ENCODE data around the gene GYPB. TPM values are rescaled to one million over a fixed set of nuclear protein-coding genes. Genes with fewer than 3 reads are reported as not detected.
"Not testable (repeated sequence)": the region's sequence is repeated elsewhere in the genome, so short reads cannot be mapped to it uniquely, and the experiment has no call there.

Gene GYPB
- total RNA-seq: not detected

- DNase-seq (ENCODE audit: low spot score); ATAC-seq (ENCODE audit: insufficient number of reproducible peaks, low FRiP score, low read depth); H3K4me3 ChIP-seq; H3K9me3 ChIP-seq; H3K27ac ChIP-seq; H3K27me3 ChIP-seq (replicated peaks; ENCODE audit: insufficient read depth); H3K4me1 ChIP-seq (ENCODE audit: control insufficient read depth in 1 of 2, low read depth in 2 of 2); H3K36me3 ChIP-seq: not testable (repeated sequence)
Observed at GRCh38 chr4:144019277-144019676, at the start of gene GYPB. Gene GYPB (minus strand): TSS chr4:144019380. CDS start chr4:144019287, 93 bp downstream.

- DNase-seq (ENCODE audit: low spot score); H3K4me3 ChIP-seq; H3K27ac ChIP-seq; H3K4me1 ChIP-seq (ENCODE audit: control insufficient read depth in 1 of 2, low read depth in 2 of 2); H3K36me3 ChIP-seq; H3K9me3 ChIP-seq; ATAC-seq (ENCODE audit: insufficient number of reproducible peaks, low FRiP score, low read depth); H3K27me3 ChIP-seq (replicated peaks; ENCODE audit: insufficient read depth): not testable (repeated sequence)
Observed at GRCh38 chr4:144061556-144061955, 42.4 kb upstream of the GYPB start.

- H3K4me1 ChIP-seq (ENCODE audit: control insufficient read depth in 1 of 2, low read depth in 2 of 2); H3K4me3 ChIP-seq; H3K27ac ChIP-seq; H3K9me3 ChIP-seq; H3K36me3 ChIP-seq; ATAC-seq (ENCODE audit: insufficient number of reproducible peaks, low FRiP score, low read depth); DNase-seq (ENCODE audit: low spot score); H3K27me3 ChIP-seq (replicated peaks; ENCODE audit: insufficient read depth): not testable (repeated sequence)
Observed at GRCh38 chr4:144060234-144060859, 41.2 kb upstream of the GYPB start.

- Histone ChIP-seq H3K4me3 (no peak overlapping the region), H3K36me3 (no peaks in the 10 kb centered on the region), H3K9me3 (peaks cover 5% of the 10 kb centered on the region), H3K27me3 (replicated peaks; ENCODE audit: insufficient read depth) (no peaks in the 10 kb centered on the region), H3K4me1 (ENCODE audit: control insufficient read depth in 1 of 2, low read depth in 2 of 2) (no peaks in the 10 kb centered on the region), H3K27ac (no peak overlapping the region)
- no peak for TF ChIP-seq CTCF (IDR thresholded peaks at IDR 0.05)
- no peak for DNase-seq (ENCODE audit: low spot score)
- ATAC-seq (ENCODE audit: insufficient number of reproducible peaks, low FRiP score, low read depth): no peak
Observed at GRCh38 chr4:144056800-144057199, 37.6 kb upstream of the GYPB start.

- not testable (repeated sequence) for H3K36me3 ChIP-seq; DNase-seq (ENCODE audit: low spot score); ATAC-seq (ENCODE audit: insufficient number of reproducible peaks, low FRiP score, low read depth)
Observed at GRCh38 chr4:144055336-144055735, 36.2 kb upstream of the GYPB start.

GRCh38 chr4:144051494-144051893 is 32.3 kb upstream of the GYPB start:
- not testable (repeated sequence) for H3K36me3 ChIP-seq; H3K4me1 ChIP-seq (ENCODE audit: control insufficient read depth in 1 of 2, low read depth in 2 of 2); H3K27ac ChIP-seq; DNase-seq (ENCODE audit: low spot score); H3K4me3 ChIP-seq; ATAC-seq (ENCODE audit: insufficient number of reproducible peaks, low FRiP score, low read depth); H3K9me3 ChIP-seq; H3K27me3 ChIP-seq (replicated peaks; ENCODE audit: insufficient read depth)

More at GRCh38 chr4:144055336-144055735, 36.2 kb upstream of the GYPB start:
- H3K9me3 ChIP-seq; H3K27me3 ChIP-seq (replicated peaks; ENCODE audit: insufficient read depth); H3K4me1 ChIP-seq (ENCODE audit: control insufficient read depth in 1 of 2, low read depth in 2 of 2); H3K27ac ChIP-seq; H3K4me3 ChIP-seq: not testable (repeated sequence)

GRCh38 chr4:144050631-144051030 is 31.5 kb upstream of the GYPB start:
- not testable (repeated sequence) for H3K27me3 ChIP-seq (replicated peaks; ENCODE audit: insufficient read depth); H3K27ac ChIP-seq; H3K36me3 ChIP-seq; ATAC-seq (ENCODE audit: insufficient number of reproducible peaks, low FRiP score, low read depth); H3K4me1 ChIP-seq (ENCODE audit: control insufficient read depth in 1 of 2, low read depth in 2 of 2); H3K9me3 ChIP-seq; H3K4me3 ChIP-seq; DNase-seq (ENCODE audit: low spot score)

GRCh38 chr4:144049495-144050424 is 30.6 kb upstream of the GYPB start:
- not testable (repeated sequence) for DNase-seq (ENCODE audit: low spot score); H3K9me3 ChIP-seq; H3K4me1 ChIP-seq (ENCODE audit: control insufficient read depth in 1 of 2, low read depth in 2 of 2); H3K27me3 ChIP-seq (replicated peaks; ENCODE audit: insufficient read depth); H3K36me3 ChIP-seq; ATAC-seq (ENCODE audit: insufficient number of reproducible peaks, low FRiP score, low read depth); H3K27ac ChIP-seq; H3K4me3 ChIP-seq

- not testable (repeated sequence) for H3K4me1 ChIP-seq (ENCODE audit: control insufficient read depth in 1 of 2, low read depth in 2 of 2); H3K36me3 ChIP-seq; H3K27ac ChIP-seq; H3K4me3 ChIP-seq; ATAC-seq (ENCODE audit: insufficient number of reproducible peaks, low FRiP score, low read depth); H3K27me3 ChIP-seq (replicated peaks; ENCODE audit: insufficient read depth); H3K9me3 ChIP-seq; DNase-seq (ENCODE audit: low spot score)
Observed at GRCh38 chr4:144044936-144045335, 25.8 kb upstream of the GYPB start.

GRCh38 chr4:144032580-144032979 is 13.4 kb upstream of the GYPB start:
- ATAC-seq (ENCODE audit: insufficient number of reproducible peaks, low FRiP score, low read depth); H3K9me3 ChIP-seq: not testable (repeated sequence)

GRCh38 chr4:144031875-144032274 is 12.7 kb upstream of the GYPB start:
- not testable (repeated sequence) for ATAC-seq (ENCODE audit: insufficient number of reproducible peaks, low FRiP score, low read depth); DNase-seq (ENCODE audit: low spot score); H3K36me3 ChIP-seq; H3K27ac ChIP-seq; H3K4me3 ChIP-seq; H3K9me3 ChIP-seq; H3K4me1 ChIP-seq (ENCODE audit: control insufficient read depth in 1 of 2, low read depth in 2 of 2); H3K27me3 ChIP-seq (replicated peaks; ENCODE audit: insufficient read depth)

More at GRCh38 chr4:144032580-144032979, 13.4 kb upstream of the GYPB start:
- not testable (repeated sequence) for H3K4me1 ChIP-seq (ENCODE audit: control insufficient read depth in 1 of 2, low read depth in 2 of 2); DNase-seq (ENCODE audit: low spot score); H3K4me3 ChIP-seq; H3K27me3 ChIP-seq (replicated peaks; ENCODE audit: insufficient read depth); H3K27ac ChIP-seq; H3K36me3 ChIP-seq
